Measurements from ENCODE around the gene SLC38A6.

GRCh38 chr14:61099216-61099835 lies 118.3 kb downstream of the SLC38A6 start:
- TF ChIP-seq, protein P1, sequence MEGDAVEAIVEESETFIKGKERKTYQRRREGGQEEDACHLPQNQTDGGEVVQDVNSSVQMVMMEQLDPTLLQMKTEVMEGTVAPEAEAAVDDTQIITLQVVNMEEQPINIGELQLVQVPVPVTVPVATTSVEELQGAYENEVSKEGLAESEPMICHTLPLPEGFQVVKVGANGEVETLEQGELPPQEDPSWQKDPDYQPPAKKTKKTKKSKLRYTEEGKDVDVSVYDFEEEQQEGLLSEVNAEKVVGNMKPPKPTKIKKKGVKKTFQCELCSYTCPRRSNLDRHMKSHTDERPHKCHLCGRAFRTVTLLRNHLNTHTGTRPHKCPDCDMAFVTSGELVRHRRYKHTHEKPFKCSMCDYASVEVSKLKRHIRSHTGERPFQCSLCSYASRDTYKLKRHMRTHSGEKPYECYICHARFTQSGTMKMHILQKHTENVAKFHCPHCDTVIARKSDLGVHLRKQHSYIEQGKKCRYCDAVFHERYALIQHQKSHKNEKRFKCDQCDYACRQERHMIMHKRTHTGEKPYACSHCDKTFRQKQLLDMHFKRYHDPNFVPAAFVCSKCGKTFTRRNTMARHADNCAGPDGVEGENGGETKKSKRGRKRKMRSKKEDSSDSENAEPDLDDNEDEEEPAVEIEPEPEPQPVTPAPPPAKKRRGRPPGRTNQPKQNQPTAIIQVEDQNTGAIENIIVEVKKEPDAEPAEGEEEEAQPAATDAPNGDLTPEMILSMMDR (IDR thresholded peaks at IDR 0.05; ENCODE audit: borderline replicate concordance, extremely low read depth, low read length, poor library complexity, severe bottlenecking) = no peak
- TF ChIP-seq EZH2 (IDR thresholded peaks at IDR 0.05; ENCODE audit: borderline replicate concordance, low read depth, low read length, severe bottlenecking) = no peak
